Calu3 (cell line): ENCODE data around the gene GDPD2. TPM values are rescaled to one million over a fixed set of nuclear protein-coding genes. Genes with fewer than 3 reads are reported as not detected.
A peak's percentile ranks its signal among the peaks of the same experiment; 100 is the strongest.

Experiments used
- BruUV-seq: library from RNA; stranded (reverse); fragments of 400-500 nt; replicated peaks from 2 replicates; lab custom pipeline; 2021; lab: Mats Ljungman, UMichigan
- CTCF ChIA-PET: fragments of 300-600 bp; sonication (Branson Sonifier 250); formaldehyde crosslinking; loops from one replicate; lab custom pipeline; 2022; ENCODE audit warnings: antibody characterized with exemption; lab: Charles Lee
- DNase-seq: peaks from one replicate; pipeline ENCODE4 v3.0.0; 2022
- H3K27ac Mint-ChIP-seq: one replicate; pipeline ENCODE4 v1.8.0; 2022; ENCODE audit warnings: mixed read lengths; ENCODE audit not compliant: unreplicated experiment
- H3K27me3 Mint-ChIP-seq: one replicate; pipeline ENCODE4 v1.8.0; 2022; ENCODE audit warnings: mixed read lengths; ENCODE audit not compliant: unreplicated experiment
- H3K36me3 Mint-ChIP-seq: one replicate; pipeline ENCODE4 v1.8.0; 2022; ENCODE audit warnings: mild to moderate bottlenecking, moderate library complexity, mixed read lengths; ENCODE audit not compliant: insufficient read depth, unreplicated experiment
- H3K4me1 Mint-ChIP-seq: one replicate; pipeline ENCODE4 v1.8.0; 2022; ENCODE audit warnings: mild to moderate bottlenecking, low read depth, mixed read lengths; ENCODE audit not compliant: unreplicated experiment
- H3K4me3 Mint-ChIP-seq: one replicate; pipeline ENCODE4 v1.8.0; 2022; ENCODE audit warnings: mild to moderate bottlenecking, low read depth, moderate library complexity, mixed read lengths; ENCODE audit not compliant: unreplicated experiment
- H3K9me3 Mint-ChIP-seq: one replicate; pipeline ENCODE4 v1.8.0; 2022; ENCODE audit warnings: low read depth, mixed read lengths; ENCODE audit not compliant: unreplicated experiment
- intact Hi-C: fragments of 100-400 bp; cut with micrococcal nuclease; formaldehyde crosslinking; loops from one replicate; pipeline ENCODE4 v1.10.0; 2022; ENCODE audit not compliant: unreplicated experiment
- total RNA-seq: library from RNA; stranded (reverse); gene quantifications from 2 replicates; pipeline ENCODE4 v1.2.3, GENCODE V29; 2022
- TF ChIP-seq, protein P1 (sequence below): fragments of 200-600 bp; IDR thresholded peaks from one replicate; pipeline ENCODE4 v1.8.0; 2022; ENCODE audit warnings: antibody characterized with exemption; ENCODE audit not compliant: unreplicated experiment

The GDPD2 gene
- total RNA-seq, 1 experiment from 2014 or later, result not detected

- Mint-ChIP-seq H3K27me3 (peaks cover 61% of the 10 kb centered on the region), H3K36me3 (no peaks in the 10 kb centered on the region), H3K9me3 (no peaks in the 10 kb centered on the region), H3K4me3 (no peak overlapping the region), H3K4me1 (no peaks in the 10 kb centered on the region), H3K27ac (no peak overlapping the region)
- CTCF ChIA-PET, result no interaction called here
- intact Hi-C loops, result no loop called here
- TF ChIP-seq, protein P1, sequence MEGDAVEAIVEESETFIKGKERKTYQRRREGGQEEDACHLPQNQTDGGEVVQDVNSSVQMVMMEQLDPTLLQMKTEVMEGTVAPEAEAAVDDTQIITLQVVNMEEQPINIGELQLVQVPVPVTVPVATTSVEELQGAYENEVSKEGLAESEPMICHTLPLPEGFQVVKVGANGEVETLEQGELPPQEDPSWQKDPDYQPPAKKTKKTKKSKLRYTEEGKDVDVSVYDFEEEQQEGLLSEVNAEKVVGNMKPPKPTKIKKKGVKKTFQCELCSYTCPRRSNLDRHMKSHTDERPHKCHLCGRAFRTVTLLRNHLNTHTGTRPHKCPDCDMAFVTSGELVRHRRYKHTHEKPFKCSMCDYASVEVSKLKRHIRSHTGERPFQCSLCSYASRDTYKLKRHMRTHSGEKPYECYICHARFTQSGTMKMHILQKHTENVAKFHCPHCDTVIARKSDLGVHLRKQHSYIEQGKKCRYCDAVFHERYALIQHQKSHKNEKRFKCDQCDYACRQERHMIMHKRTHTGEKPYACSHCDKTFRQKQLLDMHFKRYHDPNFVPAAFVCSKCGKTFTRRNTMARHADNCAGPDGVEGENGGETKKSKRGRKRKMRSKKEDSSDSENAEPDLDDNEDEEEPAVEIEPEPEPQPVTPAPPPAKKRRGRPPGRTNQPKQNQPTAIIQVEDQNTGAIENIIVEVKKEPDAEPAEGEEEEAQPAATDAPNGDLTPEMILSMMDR, result no peak
- DNase-seq, result no peak
- BruUV-seq, result no TSS peak
Observed at GRCh38 chrX:70445951-70446350, 22.8 kb downstream of the GDPD2 start.

DNA sequence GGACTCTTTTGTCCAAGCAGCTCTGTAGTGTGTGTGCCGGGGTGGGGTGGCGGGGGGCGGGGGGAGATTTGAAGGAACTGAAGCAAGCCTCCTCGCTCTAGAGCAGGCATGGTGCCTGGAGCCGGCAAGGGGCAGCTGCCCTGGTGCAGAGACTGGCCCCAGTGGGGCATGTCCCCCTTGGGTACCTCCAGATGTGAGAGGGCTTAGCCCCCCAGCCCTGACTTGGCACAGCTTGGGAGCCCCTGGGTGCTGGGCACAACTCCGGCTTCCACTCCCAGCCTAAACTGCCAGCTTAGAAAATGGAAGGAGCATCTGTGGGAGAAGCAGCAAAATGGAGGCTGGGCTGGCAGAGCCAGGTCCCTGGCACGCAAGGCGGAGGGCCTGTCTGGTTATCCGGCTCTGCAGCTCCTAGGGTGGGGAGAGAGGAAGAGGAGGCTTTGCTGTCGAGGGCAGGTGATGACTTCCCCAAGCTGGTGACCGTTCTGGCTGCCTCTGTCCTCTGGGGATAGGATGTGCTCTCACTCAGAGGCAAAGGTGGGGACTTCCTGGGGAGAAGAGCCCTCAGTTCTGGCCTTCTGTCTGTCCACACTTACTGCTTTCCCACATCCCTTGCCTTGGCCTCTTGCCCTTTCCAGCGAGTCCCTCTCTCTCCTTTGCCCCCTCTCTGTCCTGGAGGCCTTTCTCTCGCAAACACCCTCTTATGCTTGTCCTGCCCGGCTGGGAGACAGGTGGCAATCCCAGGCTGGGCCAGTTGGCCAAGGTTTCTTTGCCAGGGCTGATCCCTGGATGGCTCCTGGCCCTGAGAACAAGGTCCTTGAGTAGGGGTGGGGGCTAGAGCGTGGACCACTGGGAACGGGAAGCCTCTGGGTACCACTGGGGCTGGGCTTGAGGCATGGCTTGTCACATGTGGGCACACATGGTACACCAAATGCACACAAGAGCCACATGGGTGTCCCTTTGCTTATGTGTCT is 23.6 kb downstream of the GDPD2 start:
- TF ChIP-seq, protein P1, result no peak
- H3K4me3 Mint-ChIP-seq, result no peak overlapping the region
- CTCF ChIA-PET, result no interaction called here
- no peak for DNase-seq
- BruUV-seq, result no TSS peak
- H3K9me3 Mint-ChIP-seq, result no peaks in the 10 kb centered on the region
- peaks cover 3% of the 10 kb centered on the region for H3K36me3 Mint-ChIP-seq
- intact Hi-C loops, result no loop called here
- peaks cover 56% of the 10 kb centered on the region for H3K27me3 Mint-ChIP-seq
- no peaks in the 10 kb centered on the region for H3K4me1 Mint-ChIP-seq
- H3K27ac Mint-ChIP-seq, result no peak overlapping the region

DNA sequence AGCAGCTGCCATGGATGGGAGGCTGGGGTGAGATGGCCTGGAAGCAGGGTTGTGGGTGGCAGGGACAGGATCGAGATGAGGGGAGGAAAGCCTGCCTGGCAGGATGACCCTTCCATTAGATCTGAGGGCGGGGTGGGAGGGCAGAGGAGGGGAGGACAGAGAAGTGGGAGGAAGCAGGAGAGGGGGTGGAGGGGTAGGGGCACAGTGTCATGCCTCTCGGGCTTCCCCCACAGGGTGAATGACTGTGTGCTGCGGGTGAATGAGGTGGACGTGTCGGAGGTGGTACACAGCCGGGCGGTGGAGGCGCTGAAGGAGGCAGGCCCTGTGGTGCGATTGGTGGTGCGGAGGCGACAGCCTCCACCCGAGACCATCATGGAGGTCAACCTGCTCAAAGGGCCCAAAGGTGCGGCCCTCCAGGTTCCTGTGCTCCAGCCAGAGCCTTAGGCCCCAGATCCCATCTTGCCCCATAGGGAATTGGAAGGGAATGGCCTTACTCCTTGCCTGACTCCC is 26.4 kb downstream of the GDPD2 start:
- H3K36me3 Mint-ChIP-seq, result peaks cover 23% of the 10 kb centered on the region
- peaks cover 16% of the 10 kb centered on the region for H3K4me1 Mint-ChIP-seq
- TF ChIP-seq, protein P1, result no peak
- H3K27ac Mint-ChIP-seq, result no peak overlapping the region
- DNase-seq, result no peak
- intact Hi-C loops, result no loop called here
- H3K9me3 Mint-ChIP-seq, result no peaks in the 10 kb centered on the region
- no peak overlapping the region for H3K4me3 Mint-ChIP-seq
- peaks cover 30% of the 10 kb centered on the region for H3K27me3 Mint-ChIP-seq
- CTCF ChIA-PET, result no interaction called here
- no TSS peak for BruUV-seq

- Mint-ChIP-seq H3K27ac (peak overlapping the region; percentile 76), H3K9me3 (peaks cover 2% of the 10 kb centered on the region), H3K4me1 (peaks cover 25% of the 10 kb centered on the region), H3K36me3 (peaks cover 51% of the 10 kb centered on the region), H3K27me3 (peaks cover 2% of the 10 kb centered on the region), H3K4me3 (peak overlapping the region; percentile 99)
- intact Hi-C loops, result loop anchor here (5.0 kb wide), 1 partner anchor 215 kb away; no protein-coding TSS in a partner anchor
- BruUV-seq, result no TSS peak
- peak; percentile 83 for DNase-seq
- CTCF ChIA-PET, result interaction anchor here (1.0 to 2.5 kb wide), 6 partner anchors 19 to 212 kb away, joined by 4 to 14 read pairs (median 4); partner anchors contain the start of gene GDPD2
- TF ChIP-seq, protein P1, result peak; percentile 69
Observed at GRCh38 chrX:70452143-70452733, 29.1 kb downstream of the GDPD2 start.
